Activated CD4-positive, alpha-beta T cell treated with anti-CD3 and anti-CD28 coated beads for 48 hours (primary cell): ENCODE results near the gene ZNF423.

Experiments used
- DNase-seq: peaks from one replicate; pipeline ENCODE4 v3.0.0-alpha.2; 2020

Gene ZNF423

GRCh38 chr16:49712542-49712941 lies 143.4 kb downstream of the ZNF423 start:
- no peak for DNase-seq

GRCh38 chr16:49712106-49712505 lies 143.8 kb downstream of the ZNF423 start:
- no peak for DNase-seq

GRCh38 chr16:49709057-49709456 lies 146.9 kb downstream of the ZNF423 start:
- no peak for DNase-seq

- DNase-seq: no peak
Measured at GRCh38 chr16:49708491-49708890, 147.4 kb downstream of the ZNF423 start.

GRCh38 chr16:49706620-49707355 lies 149.1 kb downstream of the ZNF423 start:
- no peak for DNase-seq

GRCh38 chr16:49704586-49705155 lies 151.2 kb downstream of the ZNF423 start:
- no peak for DNase-seq

GRCh38 chr16:49703483-49703882 lies 152.4 kb downstream of the ZNF423 start:
- no peak for DNase-seq

GRCh38 chr16:49701789-49702494 lies 154.0 kb downstream of the ZNF423 start:
- no peak for DNase-seq

GRCh38 chr16:49701065-49701685 lies 154.7 kb downstream of the ZNF423 start:
- no peak for DNase-seq

GRCh38 chr16:49700251-49701064 lies 155.5 kb downstream of the ZNF423 start:
- no peak for DNase-seq

GRCh38 chr16:49699841-49700175 lies 156.1 kb downstream of the ZNF423 start:
- DNase-seq: no peak

- no peak for DNase-seq
Measured at GRCh38 chr16:49698931-49699840, 156.7 kb downstream of the ZNF423 start.

- DNase-seq: no peak
Measured at GRCh38 chr16:49698453-49698815, 157.5 kb downstream of the ZNF423 start.

GRCh38 chr16:49697631-49698452 lies 158.1 kb downstream of the ZNF423 start:
- no peak for DNase-seq

- DNase-seq: no peak
Measured at GRCh38 chr16:49696414-49697101, 159.4 kb downstream of the ZNF423 start.

GRCh38 chr16:49695782-49696413 lies 160.0 kb downstream of the ZNF423 start:
- no peak for DNase-seq

GRCh38 chr16:49693445-49693844 lies 162.5 kb downstream of the ZNF423 start:
- no peak for DNase-seq

GRCh38 chr16:49690778-49691177 lies 165.1 kb downstream of the ZNF423 start:
- no peak for DNase-seq

GRCh38 chr16:49688036-49688697 lies 167.7 kb downstream of the ZNF423 start:
- DNase-seq: no peak
